Bronchial epithelial cell (primary cell): ENCODE data around the gene PSORS1C1. TPM values are rescaled to one million over a fixed set of nuclear protein-coding genes. Genes with fewer than 3 reads are reported as not detected.
A peak's percentile ranks its signal among the peaks of the same experiment; 100 is the strongest.
"Not testable (repeated sequence)": the region's sequence is repeated elsewhere in the genome, so short reads cannot be mapped to it uniquely, and the experiment has no call there.

Experiments
- DNase-seq: peaks from one replicate; pipeline ENCODE4 v3.0.0-alpha.2; 2010; ENCODE audit warnings: low read depth
- FAIRE-seq: peaks from 2 replicates; lab custom pipeline; 2011; peaks lifted over from hg19 to GRCh38; lab: Jason Lieb, UNC
- H3K27me3 ChIP-seq: 2 replicates; pipeline ENCODE4 v1.5.1; 2011; ENCODE audit warnings: low read length; ENCODE audit not compliant: control insufficient read depth, insufficient read depth
- H3K36me3 ChIP-seq: 2 replicates; pipeline ENCODE4 v1.5.1; 2011; ENCODE audit warnings: low read length; ENCODE audit not compliant: control insufficient read depth, insufficient read depth
- H3K4me3 ChIP-seq: 2 replicates; pipeline ENCODE4 v1.5.1; 2011; ENCODE audit warnings: mild to moderate bottlenecking, low read depth, low read length, control low read depth
- total RNA-seq: library from RNA; depleted of rRNA; stranded (reverse); fragments of >200 nt; gene quantifications from 2 replicates; pipeline ENCODE4 v1.2.1, GENCODE V29; 2014
- TF ChIP-seq, protein P1 (sequence below): IDR thresholded peaks from 2 replicates; pipeline ENCODE4 v1.5.1; 2011; ENCODE audit warnings: mild to moderate bottlenecking, moderate library complexity, low read length, control low read depth, inconsistent platforms; ENCODE audit not compliant: insufficient read depth, severe bottlenecking

The PSORS1C1 gene
- total RNA-seq, 1 donor from 2014 or later, result 6.3 TPM

DNA sequence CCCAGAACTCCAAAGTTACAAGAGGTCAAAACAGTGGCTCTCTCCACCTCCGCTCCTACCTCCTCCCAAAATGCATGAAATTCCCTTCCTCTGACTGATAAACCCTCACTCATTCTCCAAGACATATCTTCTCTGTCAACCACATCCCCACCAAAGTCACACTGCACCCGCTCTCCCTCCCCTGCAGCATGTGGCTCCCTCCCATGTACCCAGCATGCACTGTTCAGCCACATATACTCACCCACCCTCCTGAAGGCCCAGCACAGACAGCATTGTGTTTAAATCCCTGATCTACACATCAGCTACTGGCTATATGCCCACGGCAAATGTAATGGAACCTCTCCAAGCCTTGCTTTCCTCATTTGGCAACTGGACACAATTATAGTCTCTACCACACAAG is 61.4 kb downstream of the PSORS1C1 start:
- Histone ChIP-seq H3K4me3 (no peak overlapping the region), H3K27me3 (no peaks in the 10 kb centered on the region), H3K36me3 (peaks cover 5% of the 10 kb centered on the region)
- no peak for FAIRE-seq
- DNase-seq, result no peak
- TF ChIP-seq, protein P1, sequence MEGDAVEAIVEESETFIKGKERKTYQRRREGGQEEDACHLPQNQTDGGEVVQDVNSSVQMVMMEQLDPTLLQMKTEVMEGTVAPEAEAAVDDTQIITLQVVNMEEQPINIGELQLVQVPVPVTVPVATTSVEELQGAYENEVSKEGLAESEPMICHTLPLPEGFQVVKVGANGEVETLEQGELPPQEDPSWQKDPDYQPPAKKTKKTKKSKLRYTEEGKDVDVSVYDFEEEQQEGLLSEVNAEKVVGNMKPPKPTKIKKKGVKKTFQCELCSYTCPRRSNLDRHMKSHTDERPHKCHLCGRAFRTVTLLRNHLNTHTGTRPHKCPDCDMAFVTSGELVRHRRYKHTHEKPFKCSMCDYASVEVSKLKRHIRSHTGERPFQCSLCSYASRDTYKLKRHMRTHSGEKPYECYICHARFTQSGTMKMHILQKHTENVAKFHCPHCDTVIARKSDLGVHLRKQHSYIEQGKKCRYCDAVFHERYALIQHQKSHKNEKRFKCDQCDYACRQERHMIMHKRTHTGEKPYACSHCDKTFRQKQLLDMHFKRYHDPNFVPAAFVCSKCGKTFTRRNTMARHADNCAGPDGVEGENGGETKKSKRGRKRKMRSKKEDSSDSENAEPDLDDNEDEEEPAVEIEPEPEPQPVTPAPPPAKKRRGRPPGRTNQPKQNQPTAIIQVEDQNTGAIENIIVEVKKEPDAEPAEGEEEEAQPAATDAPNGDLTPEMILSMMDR, result no peak

DNA sequence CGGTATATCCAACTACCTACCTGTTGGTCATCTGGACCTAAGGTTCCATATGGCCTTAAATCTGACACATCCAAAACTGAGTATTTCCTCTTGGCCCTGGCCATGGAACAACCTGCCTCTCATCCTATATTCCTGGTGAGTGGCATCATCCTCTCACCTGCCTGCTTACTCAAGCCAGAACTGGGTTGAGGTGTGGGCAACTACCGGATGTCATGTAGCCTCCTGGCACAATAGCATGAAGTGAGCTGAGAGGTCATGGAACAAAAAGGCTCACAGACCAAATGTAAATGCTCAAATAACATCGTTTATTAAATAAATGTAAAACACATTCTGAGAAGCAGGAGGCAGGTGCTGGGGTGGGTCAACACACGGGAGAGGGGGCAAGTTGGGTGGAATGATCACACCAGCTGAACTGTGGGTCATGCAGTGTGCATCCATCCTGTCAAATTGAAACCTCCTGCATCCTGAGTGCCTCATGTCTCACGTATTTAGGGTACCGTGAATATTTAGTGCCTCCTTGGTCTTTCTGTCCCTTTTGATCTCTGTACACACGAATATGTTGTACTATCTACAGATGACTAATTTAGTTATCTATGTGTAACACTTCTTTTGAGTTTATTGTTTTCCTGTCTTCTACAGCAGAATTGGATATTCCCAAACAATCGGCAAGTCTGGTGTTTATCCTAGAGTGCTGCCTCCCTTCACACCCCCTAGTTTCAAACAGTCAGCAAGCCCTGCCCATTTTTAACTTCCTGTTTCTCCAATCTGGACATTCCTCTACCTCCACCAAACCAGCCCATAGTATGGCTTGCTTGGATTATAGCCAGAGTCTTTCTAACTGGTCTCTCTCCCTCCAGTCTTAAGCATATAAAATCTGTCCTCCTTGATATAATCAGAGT is 63.8 kb downstream of the PSORS1C1 start:
- peak; percentile 33 for DNase-seq
- Histone ChIP-seq H3K36me3 (peaks cover 5% of the 10 kb centered on the region), H3K4me3 (no peak overlapping the region), H3K27me3 (no peaks in the 10 kb centered on the region)
- FAIRE-seq, result no peak
- TF ChIP-seq, protein P1, result no peak

DNA sequence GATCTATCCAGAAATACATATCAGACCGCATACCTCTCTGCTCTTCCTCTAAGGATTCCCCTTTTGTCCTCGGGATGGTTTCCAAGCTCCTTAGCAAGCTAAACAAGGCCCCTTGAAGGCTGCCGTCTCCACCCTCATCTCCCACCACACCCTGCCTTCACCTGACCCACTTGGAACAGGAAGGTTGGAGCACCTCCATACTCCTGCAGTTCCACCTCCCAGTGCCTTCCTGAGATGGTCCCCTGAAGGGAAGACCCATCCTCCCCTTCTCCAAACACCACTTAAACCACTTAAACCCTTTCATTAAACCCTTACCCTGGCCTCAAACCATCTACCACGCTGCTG is 64.4 kb downstream of the PSORS1C1 start:
- no peak for DNase-seq
- Histone ChIP-seq H3K27me3 (no peaks in the 10 kb centered on the region), H3K36me3 (peaks cover 5% of the 10 kb centered on the region), H3K4me3 (no peak overlapping the region)
- FAIRE-seq, result no peak
- TF ChIP-seq, protein P1, result no peak

DNA sequence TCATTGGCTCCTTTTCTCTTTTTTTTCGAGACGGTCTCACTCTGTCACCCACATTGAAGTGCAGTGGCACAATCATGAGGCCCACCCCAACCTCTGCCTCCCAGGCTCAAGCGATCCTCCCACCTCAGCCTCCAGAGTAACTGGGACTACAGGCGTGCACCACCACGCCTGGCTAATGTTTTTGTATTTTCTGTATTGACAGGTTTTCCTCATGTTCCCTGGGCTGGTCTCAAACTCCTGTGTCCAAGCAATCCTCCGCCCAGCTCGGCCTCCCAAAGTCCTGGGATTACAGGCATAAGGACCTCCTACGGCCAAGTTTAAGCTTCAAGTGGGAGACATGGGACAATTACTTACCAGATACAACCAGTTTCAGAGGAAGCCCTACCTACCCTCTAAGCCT is 65.3 kb downstream of the PSORS1C1 start:
- no peak for DNase-seq
- no peak for FAIRE-seq
- peaks cover 5% of the 10 kb centered on the region for H3K36me3 ChIP-seq
- H3K27me3 ChIP-seq, result no peaks in the 10 kb centered on the region
- no peak overlapping the region for H3K4me3 ChIP-seq
- TF ChIP-seq, protein P1, result no peak

DNA sequence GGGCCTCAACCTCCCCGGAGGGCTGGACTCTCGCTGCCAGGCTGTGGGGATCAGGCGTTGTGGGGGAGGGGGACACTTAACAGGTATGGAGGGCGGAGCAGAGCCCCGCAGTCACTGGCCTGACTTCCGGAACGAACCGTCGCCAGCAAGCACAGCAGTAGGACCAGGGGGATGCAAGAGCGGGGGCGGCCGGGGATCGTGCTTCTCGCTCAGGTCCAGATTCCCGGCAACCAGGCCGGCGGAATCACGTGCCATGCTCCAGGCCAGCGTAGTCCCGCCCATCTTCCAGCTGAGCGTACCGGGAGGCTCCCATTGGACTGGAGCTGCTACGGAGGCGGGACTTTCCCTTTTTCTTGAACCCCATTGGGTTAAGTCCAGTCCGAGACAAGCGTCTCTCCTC is 65.9 kb downstream of the PSORS1C1 start:
- Histone ChIP-seq H3K36me3 (peaks cover 5% of the 10 kb centered on the region), H3K27me3 (no peaks in the 10 kb centered on the region), H3K4me3 (peak overlapping the region; percentile 22)
- TF ChIP-seq, protein P1, result no peak
- FAIRE-seq (no peak), DNase-seq (no peak)

GRCh38 chr6:31183287-31183686 is 68.7 kb downstream of the PSORS1C1 start:
- not testable (repeated sequence) for H3K27me3 ChIP-seq, DNase-seq, H3K4me3 ChIP-seq, H3K36me3 ChIP-seq, FAIRE-seq

DNA sequence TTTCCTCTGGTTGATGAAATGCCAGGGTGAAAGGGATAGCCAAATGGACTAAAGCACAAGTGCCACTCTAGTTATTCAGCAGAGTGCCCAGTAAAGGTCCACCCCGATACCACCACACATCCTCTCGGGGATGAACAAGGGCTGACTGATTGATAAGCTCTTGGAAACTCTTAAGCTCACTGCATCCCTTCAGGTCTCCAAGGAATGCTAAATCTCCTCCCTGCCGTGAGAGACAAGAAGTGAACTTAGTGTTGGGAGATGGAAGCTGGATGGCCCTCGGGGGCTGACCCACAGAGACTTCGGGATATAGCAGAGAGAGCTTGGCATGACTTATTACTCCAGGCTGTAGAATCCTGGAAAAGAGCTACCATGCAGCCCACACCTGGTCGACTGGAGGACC is 69.3 kb downstream of the PSORS1C1 start:
- H3K27me3 ChIP-seq, FAIRE-seq, H3K36me3 ChIP-seq, H3K4me3 ChIP-seq, DNase-seq: not testable (repeated sequence)

- DNase-seq, H3K36me3 ChIP-seq, H3K27me3 ChIP-seq, FAIRE-seq: not testable (repeated sequence)
- peak overlapping the region; percentile 34 for H3K4me3 ChIP-seq
These were observed 71.1 kb downstream of the PSORS1C1 start for GRCh38 chr6:31185695-31186051.
